Activated CD8-positive, alpha-beta memory T cell treated with anti-CD3 and anti-CD28 coated beads, Interleukin-2, amount 50 U/mL, for 1 hour (primary cell): ENCODE results near the gene SLC30A9.

Experiments used
- DNase-seq: peaks from one replicate; pipeline ENCODE4 v3.0.0-alpha.2; 2020; ENCODE audit errors: extremely low read depth

Gene SLC30A9

GRCh38 chr4:41990365-41991111 is at the start of gene SLC30A9:
Gene SLC30A9, plus strand, starts transcription at chr4:41990530. Its CDS starts 122 bp downstream, at chr4:41990652.
- peak; percentile 93 for DNase-seq

- DNase-seq: no peak
Observed at GRCh38 chr4:41940834-41941233, 49.5 kb upstream of the SLC30A9 start.

GRCh38 chr4:41943506-41943905 is 46.8 kb upstream of the SLC30A9 start:
- no peak for DNase-seq

DNA sequence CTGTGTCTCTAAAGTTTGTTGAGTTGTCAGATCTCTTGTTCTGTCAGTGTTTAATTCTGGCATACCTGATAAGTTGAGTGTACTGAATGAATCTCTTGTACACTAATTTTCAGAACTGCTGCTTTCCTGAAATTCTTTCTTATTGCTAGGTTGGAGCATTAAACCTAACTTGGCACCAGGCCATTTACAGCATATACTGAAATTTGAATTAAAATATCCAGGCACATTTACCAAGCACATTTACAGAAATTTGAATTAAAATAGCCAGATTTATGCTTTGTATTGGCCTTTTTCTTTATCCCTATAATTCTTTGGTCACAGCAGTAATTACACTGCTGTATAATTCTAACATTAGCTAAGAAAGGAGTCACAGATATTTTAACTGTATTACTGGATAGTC is 46.2 kb upstream of the SLC30A9 start:
- no peak for DNase-seq

DNA sequence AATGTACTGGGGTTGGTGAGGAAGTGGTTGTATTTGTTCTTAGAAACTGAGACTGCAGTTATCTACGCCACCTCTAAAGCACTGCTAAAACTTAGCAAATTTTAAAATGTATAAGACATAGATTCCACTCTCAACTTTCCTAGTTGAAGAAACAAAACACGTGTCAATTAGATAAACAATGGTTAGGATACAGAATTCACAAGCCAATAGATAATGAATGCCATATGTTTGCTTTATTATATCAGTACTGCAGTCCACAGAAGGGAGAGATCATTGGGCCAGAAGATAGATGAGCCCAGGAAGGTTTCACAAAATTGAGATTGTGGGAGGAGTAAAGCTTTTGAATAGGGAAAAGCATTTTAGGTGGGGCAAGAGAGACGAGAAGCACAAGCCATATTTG is 40.8 kb upstream of the SLC30A9 start:
- DNase-seq: no peak

GRCh38 chr4:41957634-41958033 is 32.7 kb upstream of the SLC30A9 start:
- DNase-seq: no peak

DNA sequence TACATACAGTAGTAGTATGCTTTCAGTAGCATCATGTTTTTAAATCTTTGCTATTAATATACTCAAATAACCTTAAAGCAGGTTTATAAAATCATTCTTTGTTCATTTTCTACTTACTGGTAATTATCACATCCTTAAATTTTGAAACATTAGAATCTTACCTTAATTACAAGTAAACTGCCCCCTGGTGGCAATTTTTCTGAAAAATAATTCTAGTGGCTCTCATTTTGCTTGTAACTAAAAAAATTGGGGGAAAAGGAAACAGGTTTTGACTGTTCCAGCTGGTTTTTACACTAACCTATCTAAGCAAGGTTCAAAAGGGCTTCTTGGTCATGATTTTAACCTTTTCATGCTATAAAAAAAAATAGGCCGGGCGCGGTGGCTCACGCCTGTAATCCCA is 27.2 kb upstream of the SLC30A9 start:
- DNase-seq: no peak

GRCh38 chr4:41964401-41964800 is 25.9 kb upstream of the SLC30A9 start:
- no peak for DNase-seq

DNA sequence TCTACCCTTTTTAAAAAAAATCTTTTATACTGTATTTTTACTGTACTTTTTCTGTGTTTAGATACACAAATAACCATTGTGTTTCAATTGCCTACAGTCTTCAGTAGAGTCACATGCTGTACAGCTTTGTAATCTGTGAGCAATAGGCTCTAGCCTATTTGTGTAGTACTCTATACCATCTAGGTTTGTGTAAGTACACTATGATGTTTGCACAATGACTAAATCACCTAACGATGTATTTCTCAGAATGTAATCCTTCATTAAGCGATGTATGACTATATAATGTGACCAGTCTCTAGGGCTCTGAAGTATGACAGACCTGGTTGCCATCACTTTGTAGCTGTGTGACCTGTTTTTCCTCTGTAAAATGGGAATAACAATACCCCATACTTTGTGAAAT is 22.9 kb upstream of the SLC30A9 start:
- no peak for DNase-seq

GRCh38 chr4:41969671-41970070 is 20.7 kb upstream of the SLC30A9 start:
- no peak for DNase-seq

DNA sequence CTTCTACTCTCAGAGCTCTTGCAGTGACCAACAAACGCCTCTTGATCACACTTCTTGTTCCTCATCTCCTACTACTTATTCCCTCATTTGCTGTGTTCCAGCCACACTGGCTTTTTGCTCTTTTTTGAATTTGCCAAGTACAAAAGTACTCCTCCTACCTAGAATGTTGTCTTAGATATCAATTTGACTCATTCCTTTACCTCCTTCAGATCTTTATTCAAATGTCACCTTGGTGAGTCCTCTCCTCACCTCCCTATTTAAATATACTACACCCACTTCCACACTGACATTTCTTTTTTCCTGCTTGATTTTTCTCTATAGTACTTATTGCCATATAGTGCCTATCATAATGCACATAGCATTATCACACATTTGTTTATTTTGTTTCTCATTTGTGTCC is 15.0 kb upstream of the SLC30A9 start:
- DNase-seq: no peak

DNA sequence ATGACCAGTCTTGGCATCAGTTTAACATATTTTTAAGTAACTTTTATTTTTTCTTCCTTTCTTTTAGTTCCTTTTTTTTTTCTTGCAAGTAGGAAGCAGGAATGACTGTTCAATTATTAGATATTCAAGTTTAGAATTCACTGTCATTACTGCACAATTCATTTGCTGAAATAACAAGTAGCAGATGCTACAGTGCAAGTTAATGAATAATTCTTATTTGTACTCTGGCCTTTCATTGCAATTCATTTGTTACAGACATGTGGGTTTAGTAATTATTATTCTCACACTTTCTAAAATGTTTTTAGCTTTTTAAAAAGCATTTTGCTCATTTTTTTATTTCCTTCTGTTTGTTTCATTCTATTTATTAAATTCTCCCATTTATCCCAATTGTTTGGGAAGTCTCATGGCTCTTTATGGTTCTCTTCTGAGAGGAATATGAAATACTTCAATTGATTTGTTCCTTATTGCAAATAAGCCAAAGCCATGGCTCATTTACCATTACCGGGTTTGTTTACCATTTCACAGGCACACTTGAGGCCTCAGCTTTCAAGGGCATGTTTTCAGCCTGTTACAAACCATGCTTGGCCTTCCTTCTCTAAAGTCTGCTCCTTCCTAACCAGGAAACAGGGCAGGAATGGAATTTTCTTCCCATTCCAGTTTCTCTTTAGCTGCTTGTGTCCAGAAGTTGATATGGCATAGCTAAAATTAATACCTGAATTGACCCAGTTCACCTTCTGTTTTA is 13.4 kb upstream of the SLC30A9 start:
- no peak for DNase-seq

DNA sequence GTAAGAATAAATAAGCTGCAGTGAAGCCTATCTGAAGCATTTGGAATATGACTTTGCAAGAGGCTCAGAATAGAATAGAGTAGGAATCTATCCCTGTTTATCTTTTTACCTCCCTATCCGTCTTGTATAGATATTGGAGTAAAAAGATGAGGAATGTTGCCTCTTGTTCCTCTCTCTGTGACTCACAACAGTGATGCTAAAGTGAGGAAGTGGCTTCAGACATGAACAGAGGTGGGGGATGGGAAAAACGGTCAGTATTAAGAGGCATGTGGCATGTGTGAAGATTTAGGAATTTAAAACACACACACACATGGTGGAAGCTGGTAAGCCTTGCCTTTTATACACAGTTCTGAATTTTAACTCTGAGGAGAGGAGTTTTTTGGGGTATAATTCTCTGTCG is 12.6 kb upstream of the SLC30A9 start:
- DNase-seq: no peak

GRCh38 chr4:41981456-41981855 is 8.9 kb upstream of the SLC30A9 start, which contains the start of gene DCAF4L1:
Gene DCAF4L1, plus strand, starts transcription at chr4:41981756. Its CDS starts 37 bp downstream, at chr4:41981793.
- DNase-seq: no peak

DNA sequence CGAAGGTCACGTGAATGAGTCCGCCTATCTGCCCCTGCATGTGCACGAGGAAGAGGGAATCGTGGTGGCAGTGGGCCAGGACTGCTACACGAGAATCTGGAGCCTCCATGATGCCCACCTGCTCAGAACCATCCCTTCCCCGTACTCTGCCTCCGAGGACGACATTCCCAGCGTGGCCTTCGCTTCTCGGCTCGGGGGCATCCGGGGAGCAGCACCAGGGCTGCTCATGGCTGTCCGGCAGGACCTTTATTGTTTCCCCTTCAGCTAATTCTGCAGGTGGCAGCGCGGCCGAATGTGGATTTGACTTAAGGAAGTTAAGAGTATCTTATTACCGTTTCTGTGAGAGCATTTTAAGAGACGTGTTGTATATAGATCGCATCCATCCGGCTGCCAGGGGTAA is 7.6 kb upstream of the SLC30A9 start:
- no peak for DNase-seq

GRCh38 chr4:41985151-41985550 is 5.2 kb upstream of the SLC30A9 start:
- no peak for DNase-seq

- DNase-seq: no peak
Observed at GRCh38 chr4:41989994-41990364, 351 bp upstream of the SLC30A9 start.

DNA sequence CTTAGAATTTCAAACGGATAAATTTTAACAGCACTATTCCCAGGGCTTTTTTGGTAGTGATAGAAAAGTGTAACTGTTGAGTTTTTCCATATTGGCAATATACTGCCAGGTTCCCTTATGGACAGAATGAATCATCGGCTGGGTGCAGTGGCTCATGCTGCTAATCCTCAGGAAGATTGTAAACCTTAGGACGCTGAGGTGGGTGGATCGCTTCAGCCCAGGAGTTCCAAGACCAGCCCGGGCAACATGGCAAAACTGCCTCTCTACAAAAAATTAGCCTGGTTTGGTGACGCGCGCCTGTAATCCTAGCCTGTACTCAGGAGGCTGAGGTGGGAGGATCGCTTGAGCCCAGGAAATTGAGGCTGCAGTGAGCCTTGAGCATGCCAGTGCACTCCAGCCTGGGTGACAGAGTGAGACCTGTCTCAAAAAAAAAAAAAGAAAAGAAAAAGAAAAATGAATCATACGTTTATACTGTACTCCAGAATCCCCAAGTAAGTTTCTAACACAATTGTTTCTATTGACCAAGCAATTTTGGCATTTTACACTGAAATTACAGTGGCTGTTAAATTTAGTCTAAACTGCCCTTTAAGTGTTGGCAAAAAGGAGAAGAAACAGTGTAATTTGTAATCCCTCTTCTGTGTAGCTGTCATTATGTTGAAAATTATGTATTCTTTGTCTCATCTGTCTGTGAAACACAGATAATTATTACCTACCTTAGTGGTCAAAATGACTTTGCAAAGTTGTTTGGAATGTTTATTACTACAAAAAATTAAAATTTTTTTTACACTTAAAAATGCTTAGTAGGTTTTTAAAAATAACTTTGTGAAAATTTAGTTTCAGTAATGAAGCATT is 1.8 kb downstream of the SLC30A9 start:
- no peak for DNase-seq

DNA sequence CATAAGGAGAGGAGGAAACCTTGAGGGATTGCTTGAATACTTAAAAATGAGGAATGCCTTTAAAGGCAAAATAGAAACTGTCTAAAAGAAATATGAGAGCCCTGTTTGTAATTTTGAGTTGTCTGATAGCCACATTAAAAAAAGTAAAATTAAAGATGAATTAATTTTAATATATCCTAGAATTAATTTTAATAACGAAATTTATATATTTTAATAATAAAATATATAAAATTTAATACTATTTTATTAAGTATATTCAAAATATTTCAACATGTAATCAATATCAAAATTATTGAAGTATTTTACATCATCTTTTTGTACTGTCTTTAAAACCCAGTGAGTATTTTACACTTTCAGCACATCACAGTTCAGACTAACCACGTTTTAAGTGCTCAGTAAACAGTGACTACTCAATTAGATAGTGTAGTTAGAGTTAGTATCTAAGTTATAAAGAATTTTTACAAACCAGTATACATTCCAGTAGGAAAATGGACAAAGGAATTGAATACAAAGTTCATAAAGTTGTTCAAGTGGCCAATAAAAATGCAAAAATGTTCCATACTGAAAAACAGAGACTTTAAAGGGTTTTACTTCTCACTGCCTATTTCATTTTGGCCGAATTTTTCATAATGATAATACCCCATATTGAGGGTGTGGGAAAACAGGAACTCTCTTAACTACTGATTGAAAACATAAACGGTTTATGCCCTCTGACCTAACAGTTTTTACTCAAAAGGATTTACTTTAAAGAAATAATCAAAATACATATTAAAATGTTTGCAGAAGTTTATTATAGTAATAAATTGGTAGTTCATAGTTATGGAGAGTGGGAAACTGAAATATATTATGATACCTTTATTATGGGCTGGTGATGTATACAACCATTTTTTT is 2.9 kb downstream of the SLC30A9 start:
- no peak for DNase-seq

- DNase-seq: no peak
Observed at GRCh38 chr4:41994461-41994985, 4.2 kb downstream of the SLC30A9 start.

- DNase-seq: no peak
Observed at GRCh38 chr4:41998019-41998418, 7.7 kb downstream of the SLC30A9 start.
